ENCODE results near the gene AHCYL2. TPM values are rescaled to one million over a fixed set of nuclear protein-coding genes. Genes with fewer than 3 reads are reported as not detected.

The AHCYL2 gene
- total RNA-seq, 5 donors from 2014 or later (not counting 1 experiment from before 2014, with no cell fraction given), result 13.1 to 17.6 (median 15.9) TPM

- H3K4me3 ChIP-seq (ENCODE audit: control insufficient read depth in 1 of 2, extremely low read depth in 1 of 2, low read length in 1 of 2), result no peak overlapping the region
These were observed 131.3 kb downstream of the AHCYL2 start for GRCh38 chr7:129356176-129356575.

GRCh38 chr7:129359176-129359575 is 134.3 kb downstream of the AHCYL2 start:
- Mint-ChIP-seq H3K4me3 (no peak overlapping the region), H3K4me1 (peaks cover 0 to 3% (median 0%) of the 10 kb centered on the region in 3 donors), H3K27me3 (no peaks in the 10 kb centered on the region), H3K27ac (no peak overlapping the region), H3K9me3 (no peaks in the 10 kb centered on the region), H3K36me3 (no peaks in the 10 kb centered on the region)
- Histone ChIP-seq H3K27me3 (replicated peaks in 1 of 2; ENCODE audit: control insufficient read depth in 2 of 2, extremely low read depth in 1 of 2, insufficient read depth in 2 of 2, low read length in 1 of 2) (no peaks in the 10 kb centered on the region), H3K4me3 (ENCODE audit: control insufficient read depth in 1 of 2, extremely low read depth in 1 of 2, low read length in 1 of 2) (no peak overlapping the region), H3K36me3 (ENCODE audit: control insufficient read depth in 2 of 2, extremely low read depth in 1 of 2, insufficient read depth in 1 of 2, low read length in 1 of 2) (peaks cover 0 to 5% of the 10 kb centered on the region in 2 donors), H3K4me1 (ENCODE audit: control insufficient read depth in 1 of 2, extremely low read depth in 1 of 2, insufficient read depth in 2 of 2, low read length in 2 of 2) (no peaks in the 10 kb centered on the region), H3K27ac (ENCODE audit: low read length) (no peak overlapping the region), H3K9me3 (no peaks in the 10 kb centered on the region)
- ATAC-seq (replicated peaks in 1 of 4) (no peak), DNase-seq (no peak)
- WGBS (ENCODE audit: insufficient coverage), result 100% methylated on average over 1 of the region's 2 CpGs
- CTCF ChIA-PET, result interaction anchor here (0.6 to 1.6 kb wide), 5 partner anchors 9 to 131 kb away, joined by 3 to 6 read pairs (median 4); no protein-coding TSS in a partner anchor
- POLR2A ChIA-PET, result no interaction called here

More at GRCh38 chr7:129356176-129356575, 131.3 kb downstream of the AHCYL2 start:
- Histone ChIP-seq H3K27ac (ENCODE audit: low read length) (no peak overlapping the region), H3K4me1 (ENCODE audit: control insufficient read depth in 1 of 2, extremely low read depth in 1 of 2, insufficient read depth in 2 of 2, low read length in 2 of 2) (no peaks in the 10 kb centered on the region), H3K9me3 (no peaks in the 10 kb centered on the region), H3K36me3 (ENCODE audit: control insufficient read depth in 2 of 2, extremely low read depth in 1 of 2, insufficient read depth in 1 of 2, low read length in 1 of 2) (no peaks in the 10 kb centered on the region), H3K27me3 (replicated peaks in 1 of 2; ENCODE audit: control insufficient read depth in 2 of 2, extremely low read depth in 1 of 2, insufficient read depth in 2 of 2, low read length in 1 of 2) (no peaks in the 10 kb centered on the region)
- Mint-ChIP-seq H3K27me3 (no peaks in the 10 kb centered on the region), H3K4me3 (no peak overlapping the region), H3K9me3 (no peaks in the 10 kb centered on the region), H3K36me3 (no peaks in the 10 kb centered on the region), H3K27ac (no peak overlapping the region), H3K4me1 (peaks cover 0 to 3% (median 0%) of the 10 kb centered on the region in 3 donors)
- DNase-seq (no peak), ATAC-seq (replicated peaks in 1 of 4) (no peak)
- ChIA-PET POLR2A (no interaction called here), CTCF (no interaction called here)

GRCh38 chr7:129359638-129360037 is 134.8 kb downstream of the AHCYL2 start:
- Mint-ChIP-seq H3K4me3 (no peak overlapping the region), H3K4me1 (peaks cover 0 to 3% (median 0%) of the 10 kb centered on the region in 3 donors), H3K9me3 (no peaks in the 10 kb centered on the region), H3K27me3 (no peaks in the 10 kb centered on the region), H3K27ac (no peak overlapping the region), H3K36me3 (no peaks in the 10 kb centered on the region)
- Histone ChIP-seq H3K36me3 (ENCODE audit: control insufficient read depth in 2 of 2, extremely low read depth in 1 of 2, insufficient read depth in 1 of 2, low read length in 1 of 2) (peaks cover 0 to 5% of the 10 kb centered on the region in 2 donors), H3K4me3 (ENCODE audit: control insufficient read depth in 1 of 2, extremely low read depth in 1 of 2, low read length in 1 of 2) (no peak overlapping the region), H3K4me1 (ENCODE audit: control insufficient read depth in 1 of 2, extremely low read depth in 1 of 2, insufficient read depth in 2 of 2, low read length in 2 of 2) (no peaks in the 10 kb centered on the region), H3K27me3 (replicated peaks in 1 of 2; ENCODE audit: control insufficient read depth in 2 of 2, extremely low read depth in 1 of 2, insufficient read depth in 2 of 2, low read length in 1 of 2) (no peaks in the 10 kb centered on the region), H3K9me3 (no peaks in the 10 kb centered on the region), H3K27ac (ENCODE audit: low read length) (no peak overlapping the region)
- DNase-seq (no peak), ATAC-seq (replicated peaks in 1 of 4) (no peak)
- WGBS (ENCODE audit: insufficient coverage), result no CpG with 5 or more reads among the region's 1 CpG
- ChIA-PET CTCF (interaction anchor here (0.6 to 1.6 kb wide), 9 partner anchors 8 to 600 kb away, joined by 3 to 6 read pairs (median 3); no protein-coding TSS in a partner anchor), POLR2A (no interaction called here)

GRCh38 chr7:129361771-129362170 is 136.9 kb downstream of the AHCYL2 start:
- ATAC-seq (replicated peaks in 1 of 4) (no peak), DNase-seq (no peak)
- peaks cover 0 to 5% of the 10 kb centered on the region in 2 donors for H3K36me3 ChIP-seq (ENCODE audit: control insufficient read depth in 2 of 2, extremely low read depth in 1 of 2, insufficient read depth in 1 of 2, low read length in 1 of 2)
- POLR2A ChIA-PET, result interaction anchor here in 1 of 2 donors (0.7 kb wide), 1 partner anchor 12 kb away, joined by 5 read pairs; no protein-coding TSS in a partner anchor
- CTCF ChIA-PET, result interaction anchor here (0.6 to 1.2 kb wide), 4 partner anchors 15 to 374 kb away, joined by 3 to 10 read pairs (median 4); no protein-coding TSS in a partner anchor
- no peak overlapping the region for H3K27ac ChIP-seq (ENCODE audit: low read length)
- H3K9me3 ChIP-seq, result no peaks in the 10 kb centered on the region
- no peak overlapping the region for H3K4me3 Mint-ChIP-seq
- H3K9me3 Mint-ChIP-seq, result no peaks in the 10 kb centered on the region
- H3K27ac Mint-ChIP-seq, result no peak overlapping the region
- H3K4me1 ChIP-seq (ENCODE audit: control insufficient read depth in 1 of 2, extremely low read depth in 1 of 2, insufficient read depth in 2 of 2, low read length in 2 of 2), result no peaks in the 10 kb centered on the region
- no peak overlapping the region for H3K4me3 ChIP-seq (ENCODE audit: control insufficient read depth in 1 of 2, extremely low read depth in 1 of 2, low read length in 1 of 2)
- WGBS (ENCODE audit: insufficient coverage), result no CpG with 5 or more reads among the region's 1 CpG
- no peaks in the 10 kb centered on the region for H3K36me3 Mint-ChIP-seq
- peaks cover 0 to 3% (median under 1%) of the 10 kb centered on the region in 3 donors for H3K4me1 Mint-ChIP-seq
- no peaks in the 10 kb centered on the region for H3K27me3 ChIP-seq (replicated peaks in 1 of 2; ENCODE audit: control insufficient read depth in 2 of 2, extremely low read depth in 1 of 2, insufficient read depth in 2 of 2, low read length in 1 of 2)
- H3K27me3 Mint-ChIP-seq, result no peaks in the 10 kb centered on the region

GRCh38 chr7:129362496-129362895 is 137.7 kb downstream of the AHCYL2 start:
- Mint-ChIP-seq H3K27ac (no peak overlapping the region), H3K9me3 (no peaks in the 10 kb centered on the region), H3K27me3 (no peaks in the 10 kb centered on the region), H3K4me1 (peaks cover 0 to 8% (median 8%) of the 10 kb centered on the region in 3 donors), H3K4me3 (no peak overlapping the region), H3K36me3 (no peaks in the 10 kb centered on the region)
- H3K27me3 ChIP-seq (replicated peaks in 1 of 2; ENCODE audit: control insufficient read depth in 2 of 2, extremely low read depth in 1 of 2, insufficient read depth in 2 of 2, low read length in 1 of 2), result no peaks in the 10 kb centered on the region
- ChIA-PET POLR2A (no interaction called here), CTCF (interaction anchor here (0.6 to 1.2 kb wide), 6 partner anchors 9 to 1205 kb away, joined by 3 to 10 read pairs (median 4); no protein-coding TSS in a partner anchor)
- no peak for ATAC-seq (replicated peaks in 1 of 4)
- H3K4me1 ChIP-seq (ENCODE audit: control insufficient read depth in 1 of 2, extremely low read depth in 1 of 2, insufficient read depth in 2 of 2, low read length in 2 of 2), result peaks cover 0 to 2% of the 10 kb centered on the region in 2 experiments
- H3K9me3 ChIP-seq, result no peaks in the 10 kb centered on the region
- peaks cover 0 to 5% of the 10 kb centered on the region in 2 donors for H3K36me3 ChIP-seq (ENCODE audit: control insufficient read depth in 2 of 2, extremely low read depth in 1 of 2, insufficient read depth in 1 of 2, low read length in 1 of 2)
- DNase-seq, result no peak
- no peak overlapping the region for H3K4me3 ChIP-seq (ENCODE audit: control insufficient read depth in 1 of 2, extremely low read depth in 1 of 2, low read length in 1 of 2)
- H3K27ac ChIP-seq (ENCODE audit: low read length), result no peak overlapping the region

GRCh38 chr7:129367349-129367699 is 142.5 kb downstream of the AHCYL2 start:
- ATAC-seq (replicated peaks in 1 of 4) (peak in 3 of 4 experiments; percentile 14 to 41 (median 21)), DNase-seq (no peak)
- H3K27me3 Mint-ChIP-seq, result no peaks in the 10 kb centered on the region
- ChIA-PET CTCF (interaction anchor here (0.6 to 4.1 kb wide), 33 partner anchors 8 to 643 kb away, joined by 3 to 68 read pairs (median 5); partner anchors contain the start of gene STRIP2 (in 1 of the 2)), POLR2A (no interaction called here)
- 100% methylated on average over 1 of the region's 1 CpG for WGBS (ENCODE audit: insufficient coverage)
- H3K36me3 ChIP-seq (ENCODE audit: control insufficient read depth in 2 of 2, extremely low read depth in 1 of 2, insufficient read depth in 1 of 2, low read length in 1 of 2), result peaks cover 0 to 5% of the 10 kb centered on the region in 2 donors
- no peaks in the 10 kb centered on the region for H3K36me3 Mint-ChIP-seq
- H3K4me3 Mint-ChIP-seq, result peak overlapping the region in 1 of 3 donors; percentile 65
- H3K27me3 ChIP-seq (replicated peaks in 1 of 2; ENCODE audit: control insufficient read depth in 2 of 2, extremely low read depth in 1 of 2, insufficient read depth in 2 of 2, low read length in 1 of 2), result no peaks in the 10 kb centered on the region
- no peaks in the 10 kb centered on the region for H3K9me3 ChIP-seq
- peaks cover 4 to 11% of the 10 kb centered on the region in 2 experiments for H3K4me1 ChIP-seq (ENCODE audit: control insufficient read depth in 1 of 2, extremely low read depth in 1 of 2, insufficient read depth in 2 of 2, low read length in 2 of 2)
- H3K27ac Mint-ChIP-seq, result no peak overlapping the region
- peaks cover 13 to 22% (median 20%) of the 10 kb centered on the region in 3 donors for H3K4me1 Mint-ChIP-seq
- H3K9me3 Mint-ChIP-seq, result no peaks in the 10 kb centered on the region
- H3K27ac ChIP-seq (ENCODE audit: low read length), result no peak overlapping the region
- no peak overlapping the region for H3K4me3 ChIP-seq (ENCODE audit: control insufficient read depth in 1 of 2, extremely low read depth in 1 of 2, low read length in 1 of 2)

Data from T-cell (primary cell).